HEK293 (cell line): ENCODE data around the gene CLCA1.

Experiments used
- CTCF ChIA-PET: fragments of 350-600 bp; formaldehyde crosslinking; extraction: SDS; loops from one replicate; lab custom pipeline; 2021; ENCODE audit warnings: antibody characterized with exemption; lab: Yijun Ruan, JAX
- POLR2A ChIA-PET: fragments of 300-600 bp; formaldehyde crosslinking; extraction: SDS; loops from one replicate; lab custom pipeline; 2020; ENCODE audit warnings: antibody characterized with exemption, inconsistent platforms; lab: Yijun Ruan, JAX
- H3K27ac ChIP-seq: fragments of 200-500 bp; sonication (Bioruptor generic); 2 replicates; pipeline ENCODE4 v1.5.1; 2014; ENCODE audit warnings: low read depth, low read length, control low read depth, inconsistent platforms; ENCODE audit errors: extremely low read depth
- H3K36me3 ChIP-seq, 2 experiments: fragments of 200-500 bp in 1 of 2; sonication (Bioruptor generic) in 1 of 2; 1 replicate in 1 of 2; 2 replicates in 1 of 2; pipeline ENCODE4 v1.5.1; 2014 to 2017; ENCODE audit warnings: inconsistent platforms in 2 of 2, low read length in 2 of 2; ENCODE audit not compliant: control insufficient read depth in 2 of 2, insufficient read depth in 1 of 2
- H3K4me1 ChIP-seq: fragments of 200-500 bp; sonication (Bioruptor generic); 2 replicates; pipeline ENCODE4 v1.5.1; 2014; ENCODE audit warnings: mild to moderate bottlenecking, low read length, inconsistent platforms; ENCODE audit not compliant: control insufficient read depth, insufficient read depth
- H3K4me3 ChIP-seq: 2 replicates; pipeline ENCODE4 v1.5.1; 2011; ENCODE audit warnings: low read depth, mild to moderate bottlenecking, control low read depth, low read length, moderate library complexity
- H3K9me3 ChIP-seq: fragments of 200-500 bp; sonication (Bioruptor generic); 2 replicates; pipeline ENCODE4 v1.5.1; 2014; ENCODE audit warnings: low read depth, low read length, inconsistent platforms; ENCODE audit not compliant: control insufficient read depth, insufficient read depth
- MYNN ChIP-seq: fragments of 450-650 bp; formaldehyde crosslinking; IDR thresholded peaks from 2 replicates; pipeline ENCODE4 v1.5.1; 2016; ENCODE audit warnings: missing biosample characterization, missing genetic modification characterization, borderline replicate concordance
- ZBTB17 ChIP-seq: fragments of 450-650 bp; formaldehyde crosslinking; IDR thresholded peaks from 2 replicates; pipeline ENCODE4 v1.5.1; 2016; ENCODE audit warnings: missing biosample characterization, missing genetic modification characterization
- ZBTB7A ChIP-seq: fragments of 450-650 bp; formaldehyde crosslinking; IDR thresholded peaks from 2 replicates; pipeline ENCODE4 v1.5.1; 2016; ENCODE audit warnings: low read depth, missing biosample characterization, missing genetic modification characterization
- ZNF114 ChIP-seq: fragments of 450-650 bp; formaldehyde crosslinking; IDR thresholded peaks from 2 replicates; pipeline ENCODE4 v1.5.0; 2017; ENCODE audit warnings: missing biosample characterization, missing genetic modification characterization
- ZNF16 ChIP-seq: fragments of 450-650 bp; formaldehyde crosslinking; IDR thresholded peaks from 2 replicates; pipeline ENCODE4 v1.5.1; 2016; ENCODE audit warnings: low read depth, missing biosample characterization, missing genetic modification characterization
- ZNF416 ChIP-seq: fragments of 450-650 bp; formaldehyde crosslinking; IDR thresholded peaks from 2 replicates; pipeline ENCODE4 v1.5.1; 2016; ENCODE audit warnings: missing biosample characterization, missing genetic modification characterization
- ZNF48 ChIP-seq: fragments of 450-650 bp; formaldehyde crosslinking; IDR thresholded peaks from 2 replicates; pipeline ENCODE4 v1.5.1; 2016; ENCODE audit warnings: missing biosample characterization, missing genetic modification characterization
- ZNF548 ChIP-seq: fragments of 450-650 bp; formaldehyde crosslinking; IDR thresholded peaks from 2 replicates; pipeline ENCODE4 v1.5.1; 2016; ENCODE audit warnings: missing biosample characterization, missing genetic modification characterization
- ZNF654 ChIP-seq: fragments of 450-650 bp; formaldehyde crosslinking; IDR thresholded peaks from 2 replicates; pipeline ENCODE4 v1.5.1; 2016; ENCODE audit warnings: low read depth, missing biosample characterization, missing genetic modification characterization
- ZNF701 ChIP-seq: fragments of 450-650 bp; formaldehyde crosslinking; IDR thresholded peaks from 2 replicates; pipeline ENCODE4 v1.5.1; 2016; ENCODE audit warnings: missing biosample characterization, missing genetic modification characterization
- ZNF747 ChIP-seq: fragments of 450-650 bp; formaldehyde crosslinking; IDR thresholded peaks from 2 replicates; pipeline ENCODE4 v1.5.1; 2016; ENCODE audit warnings: missing biosample characterization, missing genetic modification characterization
- ZNF777 ChIP-seq: fragments of 450-650 bp; formaldehyde crosslinking; IDR thresholded peaks from 2 replicates; pipeline ENCODE4 v1.5.1; 2017; ENCODE audit warnings: missing biosample characterization, missing genetic modification characterization, borderline replicate concordance
- ZSCAN16 ChIP-seq: fragments of 450-650 bp; formaldehyde crosslinking; IDR thresholded peaks from 2 replicates; pipeline ENCODE4 v1.5.1; 2016; ENCODE audit warnings: missing biosample characterization, missing genetic modification characterization
- TF ChIP-seq, protein P1 (sequence below): fragments of 450-650 bp; formaldehyde crosslinking; IDR thresholded peaks from 2 replicates; pipeline ENCODE4 v1.5.1; 2017; ENCODE audit warnings: missing biosample characterization, missing genetic modification characterization
- TF ChIP-seq, protein P2 (sequence below): fragments of 450-650 bp; formaldehyde crosslinking; IDR thresholded peaks from 2 replicates; pipeline ENCODE4 v1.5.1; 2016; ENCODE audit warnings: missing biosample characterization, missing genetic modification characterization
- TF ChIP-seq, protein P3 (sequence below): fragments of 450-650 bp; formaldehyde crosslinking; IDR thresholded peaks from 2 replicates; pipeline ENCODE4 v1.5.1; 2016; ENCODE audit warnings: missing biosample characterization, missing genetic modification characterization

CLCA1 gene

DNA sequence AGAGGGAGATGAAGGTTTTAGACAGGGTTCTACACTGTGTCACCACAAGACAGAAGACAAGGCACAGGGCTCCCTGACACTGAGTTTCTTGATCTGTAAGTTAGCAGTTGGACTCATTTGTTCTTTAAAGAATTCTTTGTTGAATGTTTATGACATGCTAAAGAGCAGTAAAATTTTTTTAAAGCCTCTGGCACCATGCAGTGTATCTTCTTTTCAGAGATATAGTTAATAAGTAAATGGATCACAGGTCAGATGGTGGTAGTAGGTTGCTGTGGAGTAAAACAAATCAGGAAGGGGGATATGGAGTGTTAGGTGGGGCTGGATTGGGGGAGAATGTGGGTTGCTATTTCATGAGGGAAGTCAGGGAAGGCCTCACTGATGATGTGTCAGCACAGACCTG lies 80.1 kb downstream of the CLCA1 start:
- Histone ChIP-seq H3K36me3 (no peaks in the 10 kb centered on the region), H3K27ac (no peak overlapping the region)
- POLR2A ChIA-PET, result no interaction called here
- TF ChIP-seq ZBTB17 (tag by site-specific recombination) (no peak), ZSCAN16 (tag by site-specific recombination) (no peak), ZNF548 (no peak), ZNF16 (tag by site-specific recombination) (no peak), ZBTB7A (no peak), MYNN (tag by site-specific recombination) (no peak), ZNF114 (no peak), ZNF654 (tag by site-specific recombination) (no peak), ZNF416 (tag by site-specific recombination) (no peak), ZNF701 (tag by site-specific recombination) (no peak), ZNF48 (tag by site-specific recombination) (no peak), ZNF777 (tag by site-specific recombination) (no peak), ZNF747 (tag by site-specific recombination) (no peak)
- TF ChIP-seq, protein P1, sequence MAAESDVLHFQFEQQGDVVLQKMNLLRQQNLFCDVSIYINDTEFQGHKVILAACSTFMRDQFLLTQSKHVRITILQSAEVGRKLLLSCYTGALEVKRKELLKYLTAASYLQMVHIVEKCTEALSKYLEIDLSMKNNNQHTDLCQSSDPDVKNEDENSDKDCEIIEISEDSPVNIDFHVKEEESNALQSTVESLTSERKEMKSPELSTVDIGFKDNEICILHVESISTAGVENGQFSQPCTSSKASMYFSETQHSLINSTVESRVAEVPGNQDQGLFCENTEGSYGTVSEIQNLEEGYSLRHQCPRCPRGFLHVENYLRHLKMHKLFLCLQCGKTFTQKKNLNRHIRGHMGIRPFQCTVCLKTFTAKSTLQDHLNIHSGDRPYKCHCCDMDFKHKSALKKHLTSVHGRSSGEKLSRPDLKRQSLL (tag by site-specific recombination), result no peak
- TF ChIP-seq, protein P2, sequence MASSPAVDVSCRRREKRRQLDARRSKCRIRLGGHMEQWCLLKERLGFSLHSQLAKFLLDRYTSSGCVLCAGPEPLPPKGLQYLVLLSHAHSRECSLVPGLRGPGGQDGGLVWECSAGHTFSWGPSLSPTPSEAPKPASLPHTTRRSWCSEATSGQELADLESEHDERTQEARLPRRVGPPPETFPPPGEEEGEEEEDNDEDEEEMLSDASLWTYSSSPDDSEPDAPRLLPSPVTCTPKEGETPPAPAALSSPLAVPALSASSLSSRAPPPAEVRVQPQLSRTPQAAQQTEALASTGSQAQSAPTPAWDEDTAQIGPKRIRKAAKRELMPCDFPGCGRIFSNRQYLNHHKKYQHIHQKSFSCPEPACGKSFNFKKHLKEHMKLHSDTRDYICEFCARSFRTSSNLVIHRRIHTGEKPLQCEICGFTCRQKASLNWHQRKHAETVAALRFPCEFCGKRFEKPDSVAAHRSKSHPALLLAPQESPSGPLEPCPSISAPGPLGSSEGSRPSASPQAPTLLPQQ (tag by site-specific recombination), result no peak
- TF ChIP-seq, protein P3, sequence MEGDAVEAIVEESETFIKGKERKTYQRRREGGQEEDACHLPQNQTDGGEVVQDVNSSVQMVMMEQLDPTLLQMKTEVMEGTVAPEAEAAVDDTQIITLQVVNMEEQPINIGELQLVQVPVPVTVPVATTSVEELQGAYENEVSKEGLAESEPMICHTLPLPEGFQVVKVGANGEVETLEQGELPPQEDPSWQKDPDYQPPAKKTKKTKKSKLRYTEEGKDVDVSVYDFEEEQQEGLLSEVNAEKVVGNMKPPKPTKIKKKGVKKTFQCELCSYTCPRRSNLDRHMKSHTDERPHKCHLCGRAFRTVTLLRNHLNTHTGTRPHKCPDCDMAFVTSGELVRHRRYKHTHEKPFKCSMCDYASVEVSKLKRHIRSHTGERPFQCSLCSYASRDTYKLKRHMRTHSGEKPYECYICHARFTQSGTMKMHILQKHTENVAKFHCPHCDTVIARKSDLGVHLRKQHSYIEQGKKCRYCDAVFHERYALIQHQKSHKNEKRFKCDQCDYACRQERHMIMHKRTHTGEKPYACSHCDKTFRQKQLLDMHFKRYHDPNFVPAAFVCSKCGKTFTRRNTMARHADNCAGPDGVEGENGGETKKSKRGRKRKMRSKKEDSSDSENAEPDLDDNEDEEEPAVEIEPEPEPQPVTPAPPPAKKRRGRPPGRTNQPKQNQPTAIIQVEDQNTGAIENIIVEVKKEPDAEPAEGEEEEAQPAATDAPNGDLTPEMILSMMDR, result no peak
- TF ChIP-seq, all 188 proteins: peak for 0
- CTCF ChIA-PET, result interaction anchor here (0.7 kb wide), 1 partner anchor 12 kb away, joined by 3 read pairs; no protein-coding TSS in a partner anchor
- Histone ChIP-seq H3K4me3 (no peak overlapping the region), H3K9me3 (no peaks in the 10 kb centered on the region), H3K4me1 (no peaks in the 10 kb centered on the region)
